Activated CD4-positive, alpha-beta T cell treated with anti-CD3 and anti-CD28 coated beads, Interleukin-2, amount 50 U/mL, for 24 hours (primary cell): ENCODE data around the gene ARHGAP6.
"Not testable (repeated sequence)": the region's sequence is repeated elsewhere in the genome, so short reads cannot be mapped to it uniquely, and the experiment has no call there.

Source experiments
- DNase-seq, 2 donors: peaks; one replicate each; pipeline ENCODE4 v3.0.0-alpha.2; 2020; ENCODE audit warnings: low read depth in 1 of 2, low spot score in 1 of 2

ARHGAP6 gene

GRCh38 chrX:11530621-11531020, 135.1 kb downstream of the ARHGAP6 start:
- DNase-seq, result no peak

DNA sequence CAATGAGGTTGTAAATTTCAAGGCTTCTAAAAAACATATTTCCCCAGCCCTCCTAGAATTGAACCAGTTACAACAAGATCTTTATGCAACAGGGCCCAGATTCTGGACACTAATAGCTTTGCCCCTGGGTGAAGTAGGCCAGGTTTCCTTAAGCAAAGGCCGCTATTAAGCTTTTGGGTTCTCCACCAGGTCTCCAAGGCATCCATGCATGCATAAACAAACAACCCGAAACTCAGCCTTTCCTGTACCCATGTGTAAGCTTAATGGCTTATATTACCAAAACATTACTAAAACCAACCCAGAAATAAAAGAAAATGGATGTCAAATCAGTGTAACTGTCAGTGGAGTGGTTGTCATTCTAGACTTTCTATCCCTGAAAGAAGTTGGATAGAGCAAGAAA, 137.1 kb downstream of the ARHGAP6 start:
- DNase-seq, result no peak

DNA sequence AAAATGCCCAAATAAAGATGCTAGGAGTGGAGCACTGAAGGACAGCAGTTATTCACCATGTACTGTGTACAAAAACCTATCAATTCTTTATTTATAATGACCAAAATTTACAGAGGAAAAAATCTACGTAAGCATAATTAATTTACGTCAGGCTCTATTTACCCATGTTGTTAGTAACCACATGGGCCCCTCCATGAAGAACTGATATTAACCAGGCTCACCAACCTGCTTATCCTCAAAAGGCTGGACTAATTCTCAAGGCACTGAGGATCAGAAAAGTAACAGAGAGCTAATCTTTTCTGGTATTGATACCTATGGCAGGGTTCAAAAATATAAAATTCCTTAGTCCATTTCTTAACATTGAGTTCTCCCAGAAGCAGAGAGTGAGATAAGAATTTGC, 140.0 kb downstream of the ARHGAP6 start:
- no peak for DNase-seq

DNA sequence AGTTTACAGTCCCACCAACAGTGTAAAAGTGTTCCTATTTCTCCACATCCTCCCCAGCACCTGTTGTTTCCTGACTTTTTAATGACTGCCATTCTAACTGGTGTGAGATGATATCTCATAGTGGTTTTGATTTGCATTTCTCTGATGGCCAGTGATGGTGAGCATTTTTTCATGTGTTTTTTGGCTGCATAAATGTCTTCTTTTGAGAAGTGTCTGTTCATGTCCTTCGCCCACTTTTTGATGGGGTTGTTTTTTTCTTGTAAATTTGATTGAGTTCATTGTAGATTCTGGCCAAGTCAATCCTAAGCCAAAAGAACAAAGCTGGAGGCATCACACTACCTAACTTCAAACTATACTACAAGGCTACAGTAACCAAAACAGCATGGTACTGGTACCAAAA, 146.5 kb downstream of the ARHGAP6 start:
- DNase-seq, result not testable (repeated sequence)

DNA sequence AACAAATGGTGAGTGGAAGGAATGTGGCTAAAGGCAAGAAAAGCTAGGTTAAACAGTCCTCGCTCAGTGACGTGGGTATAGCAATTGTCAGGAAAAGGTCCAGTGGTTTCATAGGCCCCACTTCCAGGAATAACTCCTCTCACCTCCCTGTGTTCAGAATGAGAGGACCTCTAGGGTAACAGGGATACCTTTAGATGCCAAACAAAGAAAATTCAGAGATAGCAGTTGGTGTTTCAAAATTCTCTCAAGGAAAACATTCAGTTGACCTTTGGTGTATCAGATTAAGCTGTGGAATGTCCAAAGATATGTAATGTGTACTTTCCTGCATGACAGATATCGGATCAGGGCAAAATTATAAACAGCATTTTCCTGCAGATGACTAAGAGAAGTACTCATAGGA, 155.9 kb downstream of the ARHGAP6 start:
- no peak for DNase-seq

GRCh38 chrX:11504234-11504633, 161.5 kb downstream of the ARHGAP6 start:
- DNase-seq, result no peak

- no peak for DNase-seq
Measured at GRCh38 chrX:11499076-11500044, 166.4 kb downstream of the ARHGAP6 start.

GRCh38 chrX:11491375-11491774, 174.3 kb downstream of the ARHGAP6 start:
- DNase-seq, result not testable (repeated sequence)

DNA sequence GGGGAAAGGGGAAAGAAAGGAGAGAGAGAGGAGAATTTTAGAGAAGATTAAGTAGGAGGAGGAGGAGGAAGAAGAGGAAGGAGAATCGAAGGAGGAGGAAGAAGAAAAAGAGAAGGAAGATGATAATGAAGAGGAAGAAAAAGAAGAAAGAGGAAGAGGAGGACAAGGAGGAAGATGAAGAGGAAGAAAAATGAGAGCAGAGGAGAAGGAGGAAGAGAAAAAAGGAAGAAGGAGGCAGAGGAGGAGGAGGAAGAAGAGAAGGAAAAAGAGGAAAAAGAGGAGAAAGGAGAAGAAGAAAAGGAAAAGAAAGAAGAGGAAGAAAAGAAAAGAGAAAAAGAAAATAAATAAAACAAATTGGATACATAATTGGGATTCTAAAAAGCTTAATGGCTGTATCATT, 181.4 kb downstream of the ARHGAP6 start:
- DNase-seq, result no peak

GRCh38 chrX:11481035-11481434, 184.7 kb downstream of the ARHGAP6 start:
- no peak for DNase-seq

DNA sequence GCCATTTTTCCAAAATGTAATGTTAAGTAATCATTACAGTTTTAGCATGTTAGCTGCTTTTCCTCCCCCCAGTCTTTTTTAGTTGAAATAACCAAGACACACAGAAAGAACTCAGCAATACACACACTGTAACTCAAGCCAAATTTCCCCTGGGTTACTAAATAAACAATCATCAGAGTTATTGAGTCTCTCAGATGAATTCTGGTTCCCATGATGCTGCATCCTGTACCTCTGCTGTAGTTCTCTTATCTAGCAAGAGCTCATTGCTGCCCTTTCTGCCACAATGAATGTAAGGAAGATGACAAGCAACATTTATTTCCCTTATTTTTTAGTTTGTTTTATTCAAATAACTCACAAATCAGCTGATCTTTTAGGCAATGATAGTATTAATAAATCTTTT, 185.1 kb downstream of the ARHGAP6 start:
- DNase-seq, result no peak

- no peak for DNase-seq
Measured at GRCh38 chrX:11478911-11479310, 186.8 kb downstream of the ARHGAP6 start.

GRCh38 chrX:11478026-11478425, 187.7 kb downstream of the ARHGAP6 start:
- no peak for DNase-seq

DNA sequence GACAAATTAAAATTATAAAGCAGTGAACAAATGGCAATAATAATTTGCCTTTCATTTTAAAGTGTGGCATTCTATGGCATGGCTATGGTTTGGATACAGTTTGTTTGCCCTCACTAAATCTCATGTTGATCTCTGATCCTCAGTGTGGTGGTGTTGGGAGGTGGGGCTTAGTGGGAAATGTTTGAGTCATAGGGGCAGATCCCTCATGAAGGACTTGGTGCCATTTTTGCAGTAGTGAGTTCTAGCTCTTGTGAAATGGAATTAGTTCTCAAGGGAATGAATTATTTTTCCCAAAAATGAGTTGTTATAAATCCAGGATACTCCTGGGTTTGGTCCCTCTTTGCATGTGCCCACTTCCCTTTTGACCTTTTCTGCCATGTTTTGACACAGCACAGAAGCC, 191.1 kb downstream of the ARHGAP6 start:
- DNase-seq, result no peak

- DNase-seq, result no peak
Measured at GRCh38 chrX:11474021-11474420, 191.7 kb downstream of the ARHGAP6 start.

DNA sequence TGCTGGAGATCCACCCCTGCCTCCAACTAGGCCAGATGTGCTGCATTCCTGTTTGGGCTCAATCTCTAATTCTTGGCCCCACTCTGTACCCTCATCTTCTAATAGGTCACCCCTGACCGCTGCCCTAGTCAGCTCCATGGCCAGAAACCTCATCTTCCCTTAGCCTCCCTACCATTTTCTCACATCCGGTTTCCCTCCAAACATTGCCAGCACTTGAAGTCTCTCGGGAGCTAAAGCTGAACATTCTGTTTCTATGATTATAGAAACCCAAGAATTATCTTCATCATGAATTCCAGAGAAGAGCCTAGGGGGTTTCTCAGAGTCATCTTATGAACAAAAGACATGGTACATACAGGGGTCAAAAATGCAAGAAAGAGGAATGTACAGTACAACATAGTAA, 192.8 kb downstream of the ARHGAP6 start:
- no peak for DNase-seq

DNA sequence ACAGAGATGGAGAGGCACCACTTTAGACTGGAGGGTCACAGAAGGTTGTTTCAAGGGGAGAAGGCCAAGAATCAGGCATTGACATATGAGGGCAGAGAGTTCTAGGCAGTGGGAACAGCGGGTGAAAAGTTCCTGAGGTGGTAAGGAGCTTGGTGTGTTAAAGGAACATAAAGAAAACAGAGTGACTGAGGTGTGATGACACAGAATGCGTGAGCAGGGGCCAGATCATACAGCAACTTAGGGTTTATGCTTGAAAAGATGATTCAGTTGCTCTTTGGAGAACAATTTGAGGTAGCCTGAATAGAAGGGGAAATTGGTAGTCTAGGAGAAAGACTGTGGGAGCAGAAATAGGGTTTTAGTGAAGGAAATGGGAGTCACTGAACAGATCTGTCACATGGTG, 193.3 kb downstream of the ARHGAP6 start:
- no peak for DNase-seq

DNA sequence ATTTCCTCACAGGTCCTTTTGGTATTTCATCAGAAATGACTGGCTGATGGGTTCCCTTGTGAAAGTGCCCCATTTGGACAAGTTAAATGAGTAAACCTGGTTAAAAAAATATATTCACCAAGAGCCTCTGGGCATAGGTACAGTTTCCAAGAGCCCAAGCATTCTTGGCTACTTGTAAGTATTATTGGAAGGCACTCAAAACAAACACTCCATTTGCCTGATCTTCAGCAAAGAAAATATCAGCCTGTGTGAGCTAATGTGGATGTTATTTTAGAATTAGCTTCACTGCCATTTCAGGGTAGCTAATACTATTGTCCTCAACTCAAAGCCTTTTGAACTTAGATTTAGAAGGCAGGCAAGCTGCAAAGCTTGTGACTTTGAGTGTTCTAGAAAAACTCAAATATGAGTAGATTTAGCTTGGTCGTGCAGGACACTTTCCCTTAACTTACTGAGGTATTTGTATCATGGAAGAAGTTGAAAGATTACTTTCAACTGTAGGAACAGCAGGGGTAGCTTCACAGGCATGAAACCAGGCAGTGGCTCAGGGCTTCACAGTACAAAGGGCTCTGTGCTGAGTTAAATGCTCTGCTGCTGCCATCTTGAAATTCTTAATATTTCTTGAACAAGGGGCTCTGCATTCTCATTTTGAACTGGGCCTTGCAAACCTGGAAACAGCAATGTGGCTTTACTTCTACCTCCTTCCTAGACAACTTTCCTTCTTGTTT, 195.3 kb downstream of the ARHGAP6 start:
- no peak for DNase-seq

GRCh38 chrX:11465648-11466411, 199.9 kb downstream of the ARHGAP6 start:
- DNase-seq, result no peak

GRCh38 chrX:11464836-11465463, 200.8 kb downstream of the ARHGAP6 start:
- DNase-seq, result no peak

GRCh38 chrX:11464380-11464779, 201.3 kb downstream of the ARHGAP6 start:
- DNase-seq, result no peak
